K562 (cell line): ENCODE data around the gene ARFIP2.

Experiments
- E2F8 ChIP-seq: fragments of 450-650 bp; IDR thresholded peaks from 2 replicates; pipeline ENCODE4 v1.7.1; 2018; ENCODE audit warnings: mild to moderate bottlenecking, low read depth; ENCODE audit not compliant: partially characterized antibody
- GATA2 ChIP-seq: sonication (generic); formaldehyde crosslinking; IDR thresholded peaks from 2 replicates; pipeline ENCODE4 v1.4.0; 2020; ENCODE audit warnings: mild to moderate bottlenecking, missing genetic modification reagents
- GTF2F1 ChIP-seq: IDR thresholded peaks from 2 replicates; pipeline ENCODE4 v1.6.1; 2011; ENCODE audit warnings: low read depth, low read length, improper control_type of control experiment
- MEF2A ChIP-seq: IDR thresholded peaks from 2 replicates; pipeline ENCODE4 v1.6.1; 2011; ENCODE audit warnings: low read depth, mild to moderate bottlenecking, low read length, moderate library complexity; ENCODE audit not compliant: control insufficient read depth
- NCOR1 ChIP-seq: fragments of 450-650 bp; IDR thresholded peaks from 2 replicates; pipeline ENCODE4 v1.6.1; 2016; ENCODE audit warnings: mild to moderate bottlenecking, moderate library complexity
- YY1 ChIP-seq, 3 experiments: IDR thresholded peaks; 2 replicates each; pipeline ENCODE4 v1.6.1; 2011; ENCODE audit warnings: low read length in 2 of 3, mild to moderate bottlenecking in 2 of 3, moderate library complexity in 2 of 3, borderline replicate concordance in 1 of 3, control low read depth in 1 of 3, low read depth in 1 of 3; ENCODE audit not compliant: insufficient read depth in 3 of 3, insufficient replicate concordance in 2 of 3, control insufficient read depth in 1 of 3, insufficient read length in 1 of 3; ENCODE audit errors: extremely low read depth in 1 of 3

- TF ChIP-seq GATA2 (CRISPR knock-in tag) (no peak), MEF2A (no peak), E2F8 (no peak), YY1 (IDR thresholded peaks at IDR 0.05; ENCODE audit: borderline replicate concordance in 1 of 3, control insufficient read depth in 1 of 3, extremely low read depth in 1 of 3, insufficient read depth in 3 of 3, insufficient read length in 1 of 3, insufficient replicate concordance in 2 of 3, low read depth in 1 of 3, low read length in 2 of 3) (no peak), GTF2F1 (no peak), NCOR1 (no peak)
These were observed 37.7 kb downstream of the ARFIP2 start for GRCh38 chr11:6443269-6444003.
